Retinal pigment epithelial cell (primary cell): ENCODE data around the gene CLMP.

ENCODE experiments used
- DNase-seq: peaks from one replicate; pipeline ENCODE4 v3.0.0-alpha.2; 2010; ENCODE audit warnings: low read depth
- H3K4me3 ChIP-seq: 2 replicates; pipeline ENCODE4 v1.5.1; 2011; ENCODE audit warnings: mild to moderate bottlenecking, low read length, control low read depth, moderate library complexity
- TF ChIP-seq, protein P1 (sequence below): conservative IDR thresholded peaks from 2 replicates; pipeline ENCODE4 v1.5.1; 2011; ENCODE audit warnings: low read depth, low read length, control low read depth, inconsistent platforms

CLMP gene

GRCh38 chr11:123228496-123229163 is 33.6 kb upstream of the CLMP start:
- H3K4me3 ChIP-seq = no peak overlapping the region
- no peak for DNase-seq
- TF ChIP-seq, protein P1, sequence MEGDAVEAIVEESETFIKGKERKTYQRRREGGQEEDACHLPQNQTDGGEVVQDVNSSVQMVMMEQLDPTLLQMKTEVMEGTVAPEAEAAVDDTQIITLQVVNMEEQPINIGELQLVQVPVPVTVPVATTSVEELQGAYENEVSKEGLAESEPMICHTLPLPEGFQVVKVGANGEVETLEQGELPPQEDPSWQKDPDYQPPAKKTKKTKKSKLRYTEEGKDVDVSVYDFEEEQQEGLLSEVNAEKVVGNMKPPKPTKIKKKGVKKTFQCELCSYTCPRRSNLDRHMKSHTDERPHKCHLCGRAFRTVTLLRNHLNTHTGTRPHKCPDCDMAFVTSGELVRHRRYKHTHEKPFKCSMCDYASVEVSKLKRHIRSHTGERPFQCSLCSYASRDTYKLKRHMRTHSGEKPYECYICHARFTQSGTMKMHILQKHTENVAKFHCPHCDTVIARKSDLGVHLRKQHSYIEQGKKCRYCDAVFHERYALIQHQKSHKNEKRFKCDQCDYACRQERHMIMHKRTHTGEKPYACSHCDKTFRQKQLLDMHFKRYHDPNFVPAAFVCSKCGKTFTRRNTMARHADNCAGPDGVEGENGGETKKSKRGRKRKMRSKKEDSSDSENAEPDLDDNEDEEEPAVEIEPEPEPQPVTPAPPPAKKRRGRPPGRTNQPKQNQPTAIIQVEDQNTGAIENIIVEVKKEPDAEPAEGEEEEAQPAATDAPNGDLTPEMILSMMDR = no peak

GRCh38 chr11:123227763-123228495 is 32.9 kb upstream of the CLMP start:
- no peak overlapping the region for H3K4me3 ChIP-seq
- TF ChIP-seq, protein P1 = no peak
- no peak for DNase-seq

DNA sequence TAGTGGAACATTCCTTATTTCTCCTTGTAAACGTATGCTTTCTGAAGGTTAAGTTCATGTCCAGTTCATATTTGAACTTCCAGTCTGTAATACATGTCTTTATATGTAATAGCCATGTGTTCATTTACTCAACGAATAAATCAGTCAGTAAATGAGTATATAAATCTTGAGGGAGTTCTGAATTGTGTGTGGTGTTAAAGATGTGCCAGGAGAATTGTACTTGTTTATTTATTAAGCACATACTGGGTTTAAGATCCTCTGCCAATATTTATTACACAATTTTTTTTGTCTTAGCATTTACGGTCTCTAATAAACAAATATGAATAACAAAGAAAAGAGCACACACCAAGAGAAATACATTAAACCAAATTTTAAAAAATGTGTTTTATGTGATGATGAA is 26.5 kb upstream of the CLMP start:
- no peak for DNase-seq
- TF ChIP-seq, protein P1 = no peak
- no peak overlapping the region for H3K4me3 ChIP-seq

- DNase-seq = no peak
- no peak overlapping the region for H3K4me3 ChIP-seq
- TF ChIP-seq, protein P1 = no peak
Observed at GRCh38 chr11:123221096-123221561, 26.1 kb upstream of the CLMP start.

DNA sequence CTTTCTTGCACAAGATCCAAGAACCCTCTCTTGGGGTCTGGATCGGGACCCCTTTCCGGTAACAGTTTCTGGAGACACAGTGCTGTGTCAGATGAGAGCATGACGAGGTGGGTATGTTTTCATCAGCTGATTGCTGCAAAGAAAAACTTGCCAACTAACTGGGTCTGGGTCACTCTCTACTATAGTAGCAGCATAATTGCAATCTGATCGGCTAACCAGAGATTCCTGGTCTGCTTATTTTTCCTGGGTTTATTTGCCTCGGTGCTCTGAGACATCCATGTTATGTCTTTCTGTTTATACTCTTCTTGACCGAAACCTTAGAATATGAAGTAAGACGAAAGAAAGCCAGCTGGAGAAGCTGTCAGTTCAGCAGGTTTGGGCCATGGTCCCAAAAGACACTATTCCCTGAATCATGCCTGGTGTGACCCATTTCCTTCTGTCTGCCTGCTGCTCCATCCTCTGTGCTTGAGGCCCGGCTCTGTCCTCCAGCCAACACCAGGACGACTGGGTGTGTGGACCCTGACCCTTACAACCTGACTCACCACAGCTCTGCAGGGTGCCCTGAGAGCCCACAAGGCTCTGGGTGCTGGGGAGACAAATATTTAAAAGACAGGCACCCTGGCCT is 24.1 kb upstream of the CLMP start:
- TF ChIP-seq, protein P1 = no peak
- no peak overlapping the region for H3K4me3 ChIP-seq
- DNase-seq = no peak

DNA sequence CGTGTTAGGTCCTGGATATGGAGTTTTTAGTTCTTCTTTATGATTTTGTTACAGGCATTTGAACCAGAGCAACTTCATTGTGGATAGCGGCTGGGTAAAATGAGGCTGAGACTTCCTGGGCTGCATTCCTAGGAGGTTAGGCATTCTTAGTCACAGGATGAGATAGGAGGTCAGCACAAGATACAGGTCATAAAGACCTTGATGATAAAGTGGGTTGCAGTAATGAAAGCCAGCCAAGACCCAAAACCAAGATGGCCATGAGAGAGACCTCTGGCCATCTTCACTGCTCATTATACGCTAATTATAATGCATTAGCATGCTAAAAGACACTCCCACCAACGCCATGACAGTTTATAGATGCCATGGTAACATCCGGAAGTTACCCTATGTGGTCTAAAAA is 23.4 kb upstream of the CLMP start:
- TF ChIP-seq, protein P1 = no peak
- DNase-seq = no peak
- no peak overlapping the region for H3K4me3 ChIP-seq
